Measurements from ENCODE around the gene HAUS3. TPM values are rescaled to one million over a fixed set of nuclear protein-coding genes. Genes with fewer than 3 reads are reported as not detected.

Gene HAUS3
- total and polyA plus RNA-seq, 2 experiments from 2014 or later = 15.2 to 16.3 TPM

DNA sequence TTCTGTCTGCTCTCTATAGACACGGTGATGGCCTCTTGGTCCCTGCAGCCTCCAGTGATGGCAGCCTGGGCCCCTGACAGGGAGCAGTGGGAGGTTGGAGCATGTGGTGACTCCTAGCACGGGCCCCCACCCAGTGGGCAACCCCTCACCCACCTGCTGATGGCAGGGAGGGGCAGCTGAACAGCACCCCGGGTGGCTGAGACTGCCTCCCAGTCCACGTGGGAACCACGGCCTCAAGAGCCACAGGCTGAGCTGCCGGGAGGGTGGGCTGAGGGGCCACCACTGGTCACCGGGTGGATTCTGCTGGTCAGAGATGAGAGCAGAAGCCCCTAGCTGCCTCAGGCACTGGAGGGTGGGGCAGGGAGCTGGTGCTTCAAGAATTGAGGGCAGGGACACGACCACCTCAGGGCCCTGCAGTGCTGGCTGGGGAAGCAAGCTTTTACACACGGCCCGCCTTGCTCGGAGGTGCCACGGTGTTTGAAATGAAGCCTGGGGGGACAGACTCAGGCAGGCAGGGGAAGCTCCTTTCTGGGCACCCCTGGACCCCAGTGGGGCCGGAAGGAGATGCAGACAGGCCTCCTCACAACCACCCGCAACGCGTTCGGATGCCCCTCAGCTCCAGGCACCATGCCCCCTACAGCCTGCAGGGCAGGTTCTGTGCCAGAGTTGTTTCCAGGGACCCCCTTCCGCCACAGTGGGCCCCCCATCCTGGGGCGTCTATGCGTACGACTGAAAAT, 6.3 kb upstream of the HAUS3 start:
- no peaks in the 10 kb centered on the region for H3K27me3 ChIP-seq
- H3K27ac ChIP-seq = no peak overlapping the region
- TF ChIP-seq, protein P1, sequence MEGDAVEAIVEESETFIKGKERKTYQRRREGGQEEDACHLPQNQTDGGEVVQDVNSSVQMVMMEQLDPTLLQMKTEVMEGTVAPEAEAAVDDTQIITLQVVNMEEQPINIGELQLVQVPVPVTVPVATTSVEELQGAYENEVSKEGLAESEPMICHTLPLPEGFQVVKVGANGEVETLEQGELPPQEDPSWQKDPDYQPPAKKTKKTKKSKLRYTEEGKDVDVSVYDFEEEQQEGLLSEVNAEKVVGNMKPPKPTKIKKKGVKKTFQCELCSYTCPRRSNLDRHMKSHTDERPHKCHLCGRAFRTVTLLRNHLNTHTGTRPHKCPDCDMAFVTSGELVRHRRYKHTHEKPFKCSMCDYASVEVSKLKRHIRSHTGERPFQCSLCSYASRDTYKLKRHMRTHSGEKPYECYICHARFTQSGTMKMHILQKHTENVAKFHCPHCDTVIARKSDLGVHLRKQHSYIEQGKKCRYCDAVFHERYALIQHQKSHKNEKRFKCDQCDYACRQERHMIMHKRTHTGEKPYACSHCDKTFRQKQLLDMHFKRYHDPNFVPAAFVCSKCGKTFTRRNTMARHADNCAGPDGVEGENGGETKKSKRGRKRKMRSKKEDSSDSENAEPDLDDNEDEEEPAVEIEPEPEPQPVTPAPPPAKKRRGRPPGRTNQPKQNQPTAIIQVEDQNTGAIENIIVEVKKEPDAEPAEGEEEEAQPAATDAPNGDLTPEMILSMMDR (IDR thresholded peaks at IDR 0.05; ENCODE audit: low read depth, low read length) = no peak
- H3K9me3 ChIP-seq (ENCODE audit: low read depth) = no peaks in the 10 kb centered on the region
- no peak overlapping the region for H3K4me3 ChIP-seq
- H3K36me3 ChIP-seq = peaks cover 8% of the 10 kb centered on the region
- H3K4me1 ChIP-seq (ENCODE audit: low read depth) = no peaks in the 10 kb centered on the region
- no peak for DNase-seq (ENCODE audit: low read depth in 1 of 2, low spot score in 1 of 2)

DNA sequence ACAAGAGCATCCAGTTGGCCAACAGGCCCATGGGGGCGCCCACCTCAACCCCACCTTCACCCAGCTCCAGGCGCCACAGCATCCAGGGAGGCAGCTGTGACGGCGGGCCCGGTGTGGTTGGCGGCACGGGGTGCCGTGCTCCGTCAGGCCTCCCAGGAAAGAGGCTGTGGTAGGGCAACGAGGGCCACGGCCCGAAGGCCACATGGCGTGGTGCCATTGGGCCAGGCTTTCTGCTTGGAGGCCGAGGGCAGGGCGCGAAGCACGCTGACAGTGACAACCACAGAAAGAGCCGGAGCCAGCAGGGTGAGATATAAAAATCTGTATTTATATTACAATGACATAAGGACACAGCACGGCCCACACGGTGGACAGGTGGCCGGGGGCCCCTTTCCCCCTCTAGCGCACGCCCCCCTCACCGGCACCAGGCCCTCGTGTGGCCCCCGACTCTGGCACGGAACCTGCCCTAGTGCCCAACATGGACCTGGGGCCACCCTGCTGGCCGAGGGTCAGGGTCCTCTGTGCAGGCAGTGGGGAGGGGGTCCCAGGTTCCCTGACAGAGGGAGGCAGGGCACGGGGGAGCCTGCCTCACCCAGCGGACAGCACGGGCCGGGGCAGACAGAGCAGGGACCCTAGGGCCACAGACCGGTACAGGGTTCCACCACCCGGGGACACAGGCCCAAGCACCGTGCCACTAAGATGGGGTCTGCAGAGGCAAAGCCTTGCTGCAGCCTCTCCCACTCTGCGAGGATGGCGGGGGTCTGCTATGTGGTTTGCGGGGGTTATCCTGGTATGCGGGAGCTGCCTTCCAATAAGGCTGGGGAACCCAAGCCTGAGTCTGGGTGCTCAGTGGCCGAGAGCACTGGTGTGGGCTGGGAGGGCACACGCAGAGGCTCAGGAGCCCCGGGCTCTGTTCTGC, 5.5 kb upstream of the HAUS3 start:
- peaks cover 5% of the 10 kb centered on the region for H3K36me3 ChIP-seq
- DNase-seq (ENCODE audit: low read depth in 1 of 2, low spot score in 1 of 2) = no peak
- H3K27ac ChIP-seq = no peak overlapping the region
- H3K4me1 ChIP-seq (ENCODE audit: low read depth) = no peaks in the 10 kb centered on the region
- no peaks in the 10 kb centered on the region for H3K9me3 ChIP-seq (ENCODE audit: low read depth)
- H3K4me3 ChIP-seq = no peak overlapping the region
- TF ChIP-seq, protein P1 (IDR thresholded peaks at IDR 0.05; ENCODE audit: low read depth, low read length) = no peak
- H3K27me3 ChIP-seq = no peaks in the 10 kb centered on the region

DNA sequence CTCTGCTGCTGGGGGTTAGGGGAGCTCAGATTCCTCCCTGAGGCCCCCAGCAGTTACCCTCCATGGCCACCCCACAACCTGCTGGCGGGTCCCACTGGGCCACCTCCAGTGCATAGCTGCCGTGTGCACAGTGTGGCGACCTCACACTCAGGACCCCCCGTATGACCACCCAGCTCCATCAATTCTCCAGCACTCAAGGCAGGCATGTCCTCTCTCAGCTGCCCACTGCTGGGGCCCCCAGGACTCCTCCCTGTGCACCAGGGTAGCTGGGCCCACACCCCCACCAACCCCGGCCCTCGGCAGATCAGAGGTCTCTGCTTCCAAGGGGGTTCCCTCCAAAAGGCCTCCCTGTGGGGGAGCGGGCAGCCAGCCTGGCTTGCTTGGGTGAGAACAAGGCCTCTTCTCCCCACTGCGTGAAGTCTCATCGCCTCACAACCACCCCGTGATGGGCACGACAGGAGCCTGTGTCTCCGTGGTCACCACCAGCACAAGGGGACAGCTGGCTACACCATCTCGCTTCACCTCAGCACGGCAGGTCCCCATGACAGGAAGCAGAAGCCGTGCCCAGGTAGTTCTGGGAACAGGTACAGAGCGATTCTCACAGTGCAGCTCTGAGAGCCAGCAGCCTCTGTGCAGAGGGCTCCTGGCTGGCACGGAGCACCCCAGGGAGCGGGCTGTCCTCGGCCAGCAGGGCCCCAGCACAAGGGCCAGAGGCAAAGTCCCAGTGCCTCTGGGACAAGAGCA, 4.6 kb upstream of the HAUS3 start:
- no peak overlapping the region for H3K27ac ChIP-seq
- H3K4me3 ChIP-seq = no peak overlapping the region
- peaks cover 5% of the 10 kb centered on the region for H3K36me3 ChIP-seq
- no peaks in the 10 kb centered on the region for H3K4me1 ChIP-seq (ENCODE audit: low read depth)
- no peak for DNase-seq (ENCODE audit: low read depth in 1 of 2, low spot score in 1 of 2)
- H3K27me3 ChIP-seq = no peaks in the 10 kb centered on the region
- TF ChIP-seq, protein P1 (IDR thresholded peaks at IDR 0.05; ENCODE audit: low read depth, low read length) = no peak
- no peaks in the 10 kb centered on the region for H3K9me3 ChIP-seq (ENCODE audit: low read depth)

DNA sequence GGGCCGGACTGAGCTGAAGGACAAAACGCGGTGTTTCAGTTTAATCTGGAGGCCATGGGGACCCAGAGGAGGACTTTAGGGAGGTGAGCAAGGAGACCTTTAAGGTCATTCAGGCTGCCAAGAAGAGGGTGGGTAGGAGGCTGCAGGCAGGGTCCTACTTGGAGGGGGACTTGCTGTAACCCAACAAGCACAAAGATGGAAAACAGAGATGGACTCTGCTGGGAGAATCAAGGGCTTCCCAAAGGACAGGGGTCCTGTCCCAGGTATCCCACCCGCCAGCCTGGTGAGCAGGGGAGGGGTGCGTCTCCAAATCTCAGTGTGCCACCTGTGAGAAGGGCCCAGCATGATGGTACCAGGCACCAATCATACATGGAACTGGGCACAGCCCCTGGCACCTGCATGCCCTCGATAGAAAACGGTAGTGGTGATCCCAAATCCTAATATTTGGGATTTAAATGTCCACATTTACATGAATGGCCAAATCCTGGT, 3.9 kb upstream of the HAUS3 start:
- no peak overlapping the region for H3K4me3 ChIP-seq
- peaks cover 5% of the 10 kb centered on the region for H3K36me3 ChIP-seq
- no peak overlapping the region for H3K27ac ChIP-seq
- TF ChIP-seq, protein P1 (IDR thresholded peaks at IDR 0.05; ENCODE audit: low read depth, low read length) = no peak
- peaks cover 3% of the 10 kb centered on the region for H3K4me1 ChIP-seq (ENCODE audit: low read depth)
- no peaks in the 10 kb centered on the region for H3K27me3 ChIP-seq
- DNase-seq (ENCODE audit: low read depth in 1 of 2, low spot score in 1 of 2) = no peak
- no peaks in the 10 kb centered on the region for H3K9me3 ChIP-seq (ENCODE audit: low read depth)

DNA sequence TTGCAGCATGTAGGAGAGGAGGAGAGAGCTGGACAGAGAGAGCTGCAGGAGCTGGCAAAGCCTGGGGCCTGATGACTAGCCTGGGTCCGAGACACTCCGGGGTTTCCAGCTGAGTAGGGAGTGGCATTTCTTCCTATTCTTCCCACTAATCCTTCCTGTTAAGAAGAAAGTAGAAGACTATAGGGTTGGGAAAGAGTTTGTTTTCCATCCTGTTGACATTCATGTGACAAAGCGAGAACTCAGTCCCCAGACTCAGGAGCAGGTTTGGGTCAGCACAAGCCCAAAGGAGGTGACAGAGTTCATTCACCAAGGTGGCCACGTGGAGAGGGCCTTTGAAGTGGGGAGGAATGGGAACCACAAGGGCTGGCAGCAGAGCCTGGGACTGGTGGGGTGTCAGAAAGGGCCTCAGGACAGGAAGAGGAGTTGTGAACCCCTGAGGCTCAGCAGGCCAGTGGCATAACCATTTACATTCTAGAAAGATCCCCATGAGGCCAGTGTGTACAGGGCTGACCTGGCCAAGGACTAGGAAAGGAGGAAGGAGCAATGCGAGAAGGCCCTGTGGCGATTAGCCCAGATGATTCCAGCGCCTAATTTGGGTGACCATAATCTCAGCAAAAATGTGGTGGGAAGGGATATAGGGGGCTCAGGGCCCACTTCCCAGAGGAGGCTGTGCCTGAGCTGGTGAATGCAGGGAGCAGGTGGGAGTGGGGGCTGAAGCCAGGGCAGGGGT, 3.3 kb upstream of the HAUS3 start:
- Histone ChIP-seq H3K4me3 (no peak overlapping the region), H3K36me3 (peaks cover 4% of the 10 kb centered on the region), H3K4me1 (ENCODE audit: low read depth) (peaks cover 8% of the 10 kb centered on the region), H3K27me3 (no peaks in the 10 kb centered on the region), H3K9me3 (ENCODE audit: low read depth) (no peaks in the 10 kb centered on the region), H3K27ac (no peak overlapping the region)
- DNase-seq (ENCODE audit: low read depth in 1 of 2, low spot score in 1 of 2) = no peak
- TF ChIP-seq, protein P1 (IDR thresholded peaks at IDR 0.05; ENCODE audit: low read depth, low read length) = no peak
